Right renal cortex interstitium (tissue), 3 donors: ENCODE results near the gene IFFO2. TPM values are rescaled to one million over a fixed set of nuclear protein-coding genes. Genes with fewer than 3 reads are reported as not detected.

Experiments used
- DNase-seq, 3 donors: peaks; one replicate each; pipeline ENCODE4 v3.0.0-alpha.2; 2013; ENCODE audit warnings: low read depth in 3 of 3, low spot score in 2 of 3
- polyA plus RNA-seq, 3 donors: library from polyadenylated mRNA; unstranded; fragments of 120-200 nt; gene quantifications; one replicate each; pipeline ENCODE4 v1.2.1, GENCODE V29; 2013; ENCODE audit not compliant: insufficient read length in 3 of 3

IFFO2 gene
- polyA plus RNA-seq, 3 donors = 26.0 to 27.7 (median 27.4) TPM

DNA sequence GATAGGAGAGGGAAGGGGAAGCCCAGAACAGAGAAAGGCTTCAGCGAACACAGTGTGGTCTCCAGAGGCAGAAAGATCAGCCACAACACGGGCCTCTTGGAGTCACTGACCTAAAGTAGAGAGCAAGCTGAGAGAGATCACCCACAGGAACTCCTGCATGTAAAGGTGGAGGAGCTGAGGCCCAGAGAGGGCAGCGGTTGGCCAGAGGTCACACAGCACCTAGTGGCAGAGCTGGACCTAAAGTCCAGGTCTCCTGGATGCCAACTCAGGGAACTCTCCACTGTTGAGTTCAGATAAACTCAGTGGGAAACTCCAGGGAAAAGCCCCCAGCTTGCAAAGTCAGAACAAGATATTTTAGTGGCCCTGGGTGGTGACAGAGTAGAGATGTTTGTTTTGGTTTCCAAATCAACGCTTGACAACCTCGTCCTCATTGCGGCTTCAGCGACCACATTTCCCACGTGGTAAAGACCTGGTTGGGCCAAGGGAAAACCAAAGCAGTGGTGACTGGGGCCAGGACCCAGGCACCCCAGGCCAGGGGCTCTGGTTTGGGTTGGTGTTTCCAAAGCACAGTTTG, 4.6 kb downstream of the IFFO2 start:
- DNase-seq = no peak

GRCh38 chr1:18951416-18951815, 5.1 kb downstream of the IFFO2 start:
- DNase-seq = no peak

- no peak for DNase-seq
Measured at GRCh38 chr1:18950401-18951026, 6.0 kb downstream of the IFFO2 start.

- peak; percentile 56 to 70 (median 56) for DNase-seq
Measured at GRCh38 chr1:18949686-18950400, 6.6 kb downstream of the IFFO2 start.

- DNase-seq = no peak
Measured at GRCh38 chr1:18948913-18949685, 7.4 kb downstream of the IFFO2 start.

DNA sequence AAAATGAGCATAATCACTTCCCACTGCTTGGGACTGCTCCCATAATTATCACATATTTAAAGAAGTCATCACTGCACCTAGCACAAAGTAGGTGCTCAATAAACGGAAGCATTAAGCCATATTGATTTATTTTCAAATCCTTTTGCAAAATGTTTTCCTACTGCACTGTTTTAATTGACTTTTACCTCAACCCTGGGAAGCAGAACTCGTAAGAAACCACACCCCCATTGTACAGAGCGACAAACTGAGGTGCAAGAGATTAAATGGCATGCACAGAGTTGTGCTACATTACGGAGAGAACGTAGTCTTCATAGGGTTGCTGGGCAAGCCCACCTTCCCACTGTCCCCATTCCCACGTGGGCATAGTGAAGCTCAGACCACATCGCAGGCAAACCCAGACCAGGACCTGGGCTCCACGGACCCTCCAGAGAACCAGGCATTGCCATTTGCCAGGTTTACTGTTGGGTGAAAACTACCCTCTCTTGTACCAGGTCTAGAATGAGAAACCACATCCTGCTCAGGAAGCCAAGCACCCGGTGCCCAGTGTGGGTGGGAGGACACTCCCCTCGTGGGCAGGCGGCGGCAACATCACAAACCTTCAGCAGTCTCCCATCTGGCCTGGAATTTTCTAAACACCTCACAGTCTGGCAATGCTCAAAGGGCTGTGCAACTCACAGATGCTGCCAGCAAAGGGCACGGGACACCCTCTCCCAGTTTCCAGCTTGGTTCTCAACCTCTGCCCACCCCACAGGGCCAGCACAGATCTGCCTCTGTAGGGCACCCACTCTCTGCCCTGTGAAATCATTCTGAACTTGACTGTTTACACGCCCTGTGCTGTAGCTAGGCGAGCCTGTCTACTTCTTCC, 8.2 kb downstream of the IFFO2 start:
- DNase-seq = no peak

GRCh38 chr1:18947570-18947969, 8.9 kb downstream of the IFFO2 start:
- no peak for DNase-seq

GRCh38 chr1:18946550-18947381, 9.7 kb downstream of the IFFO2 start:
- no peak for DNase-seq

DNA sequence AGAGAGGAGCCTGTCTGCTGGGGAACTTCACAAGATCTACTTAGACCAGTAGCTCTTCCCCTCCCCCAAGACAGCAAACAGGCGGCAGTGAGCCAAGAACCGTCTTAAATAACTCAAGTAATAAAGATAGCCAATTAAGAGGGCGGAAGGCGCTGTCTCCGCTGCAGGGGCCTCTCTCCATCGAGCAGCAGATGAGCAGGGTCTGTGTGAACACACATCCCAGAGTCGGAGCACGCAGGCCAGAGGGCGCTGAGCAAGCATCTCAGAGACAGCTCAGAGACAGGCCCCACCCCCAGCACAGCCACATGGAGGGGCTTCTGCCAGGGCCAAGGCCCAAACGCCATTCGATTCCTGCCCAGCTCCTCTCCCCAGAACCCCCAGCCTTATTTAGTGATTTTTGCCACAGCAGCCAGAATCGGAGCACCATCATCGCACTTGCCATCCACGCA, 11.1 kb downstream of the IFFO2 start:
- peak; percentile 87 to 89 (median 87) for DNase-seq

DNA sequence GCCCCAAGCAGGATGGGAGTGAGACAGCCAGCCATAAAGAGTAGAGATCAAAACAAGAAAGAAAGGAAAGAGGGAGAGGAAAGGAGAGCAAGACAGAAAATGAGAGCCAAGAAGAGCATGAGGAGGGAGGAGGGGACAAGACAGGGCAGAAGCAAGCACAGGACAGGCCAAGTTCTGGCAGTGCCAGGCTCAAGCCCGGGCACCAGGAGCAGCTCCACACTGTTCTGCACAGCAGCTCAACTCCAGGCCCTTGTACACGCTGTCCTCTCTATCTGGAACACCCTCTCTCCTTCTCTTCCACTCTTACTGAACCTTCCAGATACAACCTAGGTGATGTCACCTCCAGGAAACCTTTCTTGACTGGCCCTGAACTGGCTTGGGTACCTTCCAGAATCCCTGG, 11.7 kb downstream of the IFFO2 start:
- DNase-seq = no peak

GRCh38 chr1:18943914-18944572, 12.4 kb downstream of the IFFO2 start:
- no peak for DNase-seq

DNA sequence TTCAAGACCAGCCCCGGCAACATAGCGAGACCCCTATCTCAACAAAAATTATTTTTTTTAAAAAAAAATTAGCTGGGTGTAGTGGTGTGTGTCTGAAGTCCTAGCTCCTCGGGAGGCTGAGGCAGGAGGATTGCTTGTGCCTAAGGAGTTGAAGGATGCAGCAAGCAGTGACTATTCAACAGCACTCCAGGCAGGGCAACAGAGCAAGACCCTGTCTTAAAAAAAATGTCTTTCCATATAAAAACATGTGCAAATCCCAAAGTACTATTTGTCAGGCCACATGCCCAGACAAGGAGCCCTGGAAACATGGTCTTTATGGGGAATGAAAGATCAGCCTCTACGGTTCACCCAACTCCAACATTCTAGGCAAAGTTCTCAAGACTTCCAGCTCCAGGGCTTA, 13.3 kb downstream of the IFFO2 start:
- no peak for DNase-seq

DNA sequence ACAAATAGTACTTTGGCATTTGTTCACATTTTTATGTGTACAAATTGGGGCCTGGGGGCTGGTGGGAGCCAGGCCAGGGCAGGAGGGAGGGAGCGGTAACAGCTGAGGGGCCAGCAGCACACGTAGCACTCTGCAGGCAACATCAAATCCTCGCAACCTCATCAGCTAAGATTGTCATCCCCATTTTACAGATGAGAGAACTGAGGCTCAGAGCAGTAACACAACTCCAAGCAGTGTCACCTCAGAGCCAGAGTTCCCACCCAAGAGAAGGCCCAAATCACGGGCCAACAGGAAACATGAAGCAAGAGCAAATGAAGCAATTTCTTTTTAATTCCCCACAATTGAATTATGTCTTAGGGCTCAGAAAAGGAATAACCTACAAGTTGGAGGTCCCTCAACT, 14.1 kb downstream of the IFFO2 start:
- DNase-seq = no peak

- no peak for DNase-seq
Measured at GRCh38 chr1:18941221-18942141, 15.0 kb downstream of the IFFO2 start.

GRCh38 chr1:18940303-18941020, 16.0 kb downstream of the IFFO2 start:
- DNase-seq = no peak

DNA sequence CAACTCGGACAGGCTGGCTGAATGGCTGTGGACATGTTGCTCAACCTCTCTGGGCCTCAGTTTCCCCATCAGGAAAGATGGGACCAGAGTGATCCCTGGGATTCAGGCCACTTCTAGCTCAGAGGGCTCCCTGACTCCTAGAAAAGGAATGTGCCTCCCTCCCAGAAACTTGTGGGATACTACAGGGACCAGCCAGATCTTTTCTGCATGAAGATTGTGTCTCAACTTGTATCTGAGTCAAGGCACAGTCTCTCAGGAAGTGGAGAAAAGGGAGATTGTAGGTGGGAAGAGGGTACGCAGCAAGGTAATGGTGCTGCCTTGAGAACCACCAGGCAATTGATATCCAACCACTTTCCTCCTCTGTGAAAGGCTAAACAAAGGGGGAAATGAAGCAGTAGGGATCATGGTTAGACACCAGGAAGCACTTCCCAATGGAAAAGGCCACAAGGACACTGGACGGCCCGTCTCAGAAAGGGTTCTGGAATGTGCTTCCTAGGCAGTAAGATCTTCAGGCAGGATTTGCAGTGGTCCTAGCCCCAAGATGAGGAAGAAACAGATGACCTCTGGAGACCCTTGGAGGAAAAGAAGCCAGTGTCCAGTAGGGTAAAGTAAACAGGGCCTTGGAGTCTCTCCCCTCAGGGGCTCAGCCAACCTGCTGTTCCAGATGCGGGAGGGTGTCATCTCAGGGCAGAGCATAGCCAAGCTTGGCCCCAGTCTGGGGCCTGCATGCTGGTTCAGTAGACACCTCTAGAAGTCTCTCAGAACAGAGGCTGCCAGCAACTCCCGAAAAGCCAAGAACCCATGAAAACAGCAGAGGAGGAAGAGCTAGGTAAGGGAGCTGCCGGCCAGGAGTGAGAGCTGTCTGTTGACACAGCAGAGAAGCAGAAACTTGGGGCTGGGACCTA, 16.8 kb downstream of the IFFO2 start:
- no peak for DNase-seq
